Measurements from ENCODE around the gene SNCB. TPM values are rescaled to one million over a fixed set of nuclear protein-coding genes. Genes with fewer than 3 reads are reported as not detected.
A peak's percentile ranks its signal among the peaks of the same experiment; 100 is the strongest.

The SNCB gene
- total RNA-seq, 1 experiment from 2014 or later = not detected

DNA sequence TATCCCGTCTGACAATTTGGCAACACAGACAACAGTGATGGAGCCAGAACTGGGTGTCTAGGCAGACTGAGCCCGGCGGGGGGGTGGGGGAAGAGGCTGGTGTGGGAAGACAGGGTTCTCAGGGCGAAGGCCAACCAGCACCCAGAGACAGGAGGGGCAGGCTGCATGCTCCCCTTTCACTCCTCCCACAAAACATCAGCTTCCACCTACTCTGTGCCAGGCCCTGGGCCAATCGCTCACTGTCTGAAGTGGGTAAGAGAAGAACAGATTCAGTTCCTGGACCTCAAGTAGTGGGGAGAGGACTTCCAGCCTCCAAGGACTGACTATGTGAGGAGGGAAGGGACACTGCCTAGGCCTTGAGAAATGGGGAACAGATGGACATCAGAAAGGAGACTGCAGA is 2.8 kb downstream of the SNCB start:
- H3K36me3 ChIP-seq (ENCODE audit: control insufficient read depth in 1 of 2, insufficient read depth in 2 of 2, low read length in 2 of 2) = no peaks in the 10 kb centered on the region
- H2AFZ ChIP-seq (ENCODE audit: low read depth, low read length, poor library complexity, severe bottlenecking) = no peak overlapping the region
- H3K27me3 ChIP-seq (ENCODE audit: insufficient read depth, low read length) = no peaks in the 10 kb centered on the region
- H3K4me1 ChIP-seq (ENCODE audit: control insufficient read depth in 1 of 2, insufficient read depth in 2 of 2, low read length in 2 of 2) = peaks cover 0 to 18% of the 10 kb centered on the region in 2 experiments; a peak in 2 of 4 replicates
- no peaks in the 10 kb centered on the region for H3K9me3 ChIP-seq (ENCODE audit: control insufficient read depth in 1 of 2, insufficient read depth in 1 of 2, low read depth in 1 of 2, low read length in 2 of 2)
- POLR2A ChIA-PET = no interaction called here
- DNase-seq (ENCODE audit: low read depth, low spot score) = no peak
- H3K9me2 ChIP-seq (ENCODE audit: insufficient read depth) = no peaks in the 10 kb centered on the region
- TF ChIP-seq EGR1 (IDR thresholded peaks at IDR 0.05; ENCODE audit: low read depth) (no peak), TCF7L2 (IDR thresholded peaks at IDR 0.05; ENCODE audit: borderline replicate concordance, extremely low read depth, insufficient read depth, insufficient read length) (no peak)
- H3K4me2 ChIP-seq (ENCODE audit: low read length) = no peak overlapping the region
- no peak overlapping the region for H3K9ac ChIP-seq (ENCODE audit: low read length)
- H4K20me1 ChIP-seq (ENCODE audit: insufficient read depth) = no peaks in the 10 kb centered on the region
- intact Hi-C loops (cut with micrococcal nuclease) = no loop called here
- CTCF ChIA-PET = no interaction called here
- no peak overlapping the region for H3K27ac ChIP-seq (ENCODE audit: low read depth, low read length)
- H3K4me3 ChIP-seq (replicated peaks in 1 of 2; ENCODE audit: low read depth in 1 of 2, low read length in 2 of 2) = no peak overlapping the region
- RAD21 ChIA-PET (ENCODE audit: low non-redundant PET in 1 of 2, low total read pairs in 2 of 2, uncharacterized antibody in 2 of 2, unreplicated experiment in 2 of 2) = no interaction called here
- no peak for ATAC-seq
- BruUV-seq (replicated peaks) = no TSS peak
- H3K79me2 ChIP-seq (ENCODE audit: insufficient read depth, low read length) = no peaks in the 10 kb centered on the region

DNA sequence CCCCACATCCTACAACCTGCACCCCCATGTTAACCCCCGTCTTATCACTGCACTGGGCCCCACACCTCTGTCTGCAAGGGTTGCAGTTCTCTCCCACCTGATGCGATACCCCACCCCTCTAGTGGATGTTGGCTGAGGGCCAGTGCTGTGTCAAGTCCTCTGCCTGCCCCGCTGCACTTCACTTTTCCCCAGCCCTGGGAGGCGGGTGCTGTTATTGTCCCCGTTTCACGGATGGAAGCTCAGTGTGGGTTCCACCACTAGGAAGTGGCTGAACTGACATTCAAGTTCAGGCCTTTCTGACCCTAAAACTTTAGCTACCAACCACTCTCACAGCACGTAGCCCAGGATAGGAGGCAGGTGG is 3.5 kb downstream of the SNCB start:
- Histone ChIP-seq H4K20me1 (ENCODE audit: insufficient read depth) (no peaks in the 10 kb centered on the region), H3K9me2 (ENCODE audit: insufficient read depth) (no peaks in the 10 kb centered on the region), H3K36me3 (ENCODE audit: control insufficient read depth in 1 of 2, insufficient read depth in 2 of 2, low read length in 2 of 2) (no peaks in the 10 kb centered on the region), H3K4me3 (replicated peaks in 1 of 2; ENCODE audit: low read depth in 1 of 2, low read length in 2 of 2) (no peak overlapping the region), H3K9ac (ENCODE audit: low read length) (no peak overlapping the region), H3K4me1 (ENCODE audit: control insufficient read depth in 1 of 2, insufficient read depth in 2 of 2, low read length in 2 of 2) (peaks cover 0 to 18% of the 10 kb centered on the region in 2 experiments; a peak in 2 of 4 replicates), H3K27me3 (ENCODE audit: insufficient read depth, low read length) (no peaks in the 10 kb centered on the region), H3K4me2 (ENCODE audit: low read length) (peak overlapping the region; percentile 5; the same call in 1 of the 2 replicates), H3K79me2 (ENCODE audit: insufficient read depth, low read length) (no peaks in the 10 kb centered on the region), H3K27ac (ENCODE audit: low read depth, low read length) (no peak overlapping the region), H3K9me3 (ENCODE audit: control insufficient read depth in 1 of 2, insufficient read depth in 1 of 2, low read depth in 1 of 2, low read length in 2 of 2) (no peaks in the 10 kb centered on the region), H2AFZ (ENCODE audit: low read depth, low read length, poor library complexity, severe bottlenecking) (no peak overlapping the region)
- ChIA-PET RAD21 (ENCODE audit: low non-redundant PET in 1 of 2, low total read pairs in 2 of 2, uncharacterized antibody in 2 of 2, unreplicated experiment in 2 of 2) (no interaction called here), CTCF (no interaction called here), POLR2A (no interaction called here)
- intact Hi-C loops (cut with micrococcal nuclease) = no loop called here
- TF ChIP-seq CBX3 (IDR thresholded peaks at IDR 0.05; ENCODE audit: low read depth) = no peak
- TF ChIP-seq YY1 (IDR thresholded peaks at IDR 0.05; ENCODE audit: extremely low read depth, insufficient replicate concordance, low read depth, low read length) = no peak
- TF ChIP-seq TCF7L2 (IDR thresholded peaks at IDR 0.05; ENCODE audit: borderline replicate concordance, extremely low read depth, insufficient read depth, insufficient read length) = no peak
- no peak for TF ChIP-seq JUND (IDR thresholded peaks at IDR 0.05)
- no peak for TF ChIP-seq POLR2AphosphoS5 (IDR thresholded peaks at IDR 0.05; ENCODE audit: low read depth, low read length)
- TF ChIP-seq CEBPB (IDR thresholded peaks at IDR 0.05; ENCODE audit: low read depth) = no peak
- no peak for TF ChIP-seq EZH2phosphoT487 (IDR thresholded peaks at IDR 0.05; ENCODE audit: borderline replicate concordance)
- TF ChIP-seq POLR2A (IDR thresholded peaks at IDR 0.05; ENCODE audit: borderline replicate concordance, extremely low read depth, insufficient read depth, insufficient read length) = no peak
- no peak for TF ChIP-seq ZBTB33 (IDR thresholded peaks at IDR 0.05; ENCODE audit: extremely low read depth, insufficient replicate concordance, low read length)
- BruUV-seq (replicated peaks) = no TSS peak
- DNase-seq (ENCODE audit: low read depth, low spot score) (no peak), ATAC-seq (no peak)

Data from HCT116 (cell line).